Fibroblast of peridontal ligament (primary cell): ENCODE data around the gene SYNJ1.
"Not testable (repeated sequence)": the region's sequence is repeated elsewhere in the genome, so short reads cannot be mapped to it uniquely, and the experiment has no call there.

Source experiments
- DNase-seq: peaks from one replicate; pipeline ENCODE4 v3.0.0-alpha.2; 2010; ENCODE audit errors: extremely low read depth

Gene SYNJ1

GRCh38 chr21:32612999-32613337 lies 114.8 kb downstream of the SYNJ1 start:
- no peak for DNase-seq

- DNase-seq, result peak; percentile 94
Measured at GRCh38 chr21:32612075-32612998, 115.5 kb downstream of the SYNJ1 start, which contains the start of gene CFAP298. CFAP298 (minus strand) TSS chr21:32612377; CDS start chr21:32612243, 134 bp downstream.

DNA sequence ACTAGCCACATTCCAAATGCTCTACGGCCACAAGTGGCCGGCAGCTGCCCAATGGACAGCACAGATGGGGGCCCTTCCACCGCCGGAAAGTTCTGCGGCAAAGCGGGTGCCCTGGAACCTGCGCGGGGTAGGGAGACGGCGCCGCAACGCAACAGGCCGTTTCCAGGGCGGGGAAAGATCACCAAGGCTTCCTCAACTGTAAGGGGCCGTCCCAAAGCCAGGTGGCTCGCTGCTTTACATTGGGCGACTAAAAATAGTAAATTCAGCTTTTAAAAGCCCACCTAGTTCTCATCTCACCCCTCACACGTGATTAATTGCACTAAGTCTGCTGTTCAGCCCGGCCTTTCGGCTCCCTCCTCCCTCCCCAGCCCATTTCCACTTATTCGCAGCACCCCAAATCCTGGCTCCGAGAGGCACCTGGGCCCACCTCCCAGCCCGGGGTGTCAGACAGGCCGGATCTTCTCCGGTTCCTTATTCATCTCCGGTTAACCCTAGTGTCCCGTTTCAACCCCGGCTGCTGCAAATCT lies 116.3 kb downstream of the SYNJ1 start:
- DNase-seq, result peak; percentile 9

DNA sequence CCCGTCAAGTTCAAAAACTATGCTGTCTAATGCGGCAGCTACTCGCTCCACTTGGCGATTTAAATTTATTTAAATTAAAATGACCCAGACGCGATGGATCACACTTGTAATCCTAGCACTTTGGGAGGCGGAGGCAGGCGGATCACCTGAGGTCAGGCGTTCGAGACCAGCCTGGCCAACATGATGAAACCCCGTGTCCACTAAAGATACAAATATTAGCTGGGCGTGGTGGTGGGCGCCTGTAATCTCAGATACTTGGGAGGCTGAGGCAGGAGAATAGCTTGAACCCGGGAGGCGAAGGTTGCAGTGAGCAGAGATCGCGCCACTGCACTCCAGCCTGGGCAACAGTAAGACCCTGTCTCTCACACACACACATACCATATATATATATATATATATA lies 116.9 kb downstream of the SYNJ1 start:
- not testable (repeated sequence) for DNase-seq

GRCh38 chr21:32608851-32609250 lies 119.0 kb downstream of the SYNJ1 start:
- DNase-seq, result no peak

GRCh38 chr21:32605469-32605868 lies 122.3 kb downstream of the SYNJ1 start:
- no peak for DNase-seq

- DNase-seq, result no peak
Measured at GRCh38 chr21:32604464-32604863, 123.3 kb downstream of the SYNJ1 start.

- no peak for DNase-seq
Measured at GRCh38 chr21:32603131-32603530, 124.7 kb downstream of the SYNJ1 start.

GRCh38 chr21:32602099-32602498 lies 125.7 kb downstream of the SYNJ1 start:
- no peak for DNase-seq

- no peak for DNase-seq
Measured at GRCh38 chr21:32599526-32599925, 128.3 kb downstream of the SYNJ1 start.

DNA sequence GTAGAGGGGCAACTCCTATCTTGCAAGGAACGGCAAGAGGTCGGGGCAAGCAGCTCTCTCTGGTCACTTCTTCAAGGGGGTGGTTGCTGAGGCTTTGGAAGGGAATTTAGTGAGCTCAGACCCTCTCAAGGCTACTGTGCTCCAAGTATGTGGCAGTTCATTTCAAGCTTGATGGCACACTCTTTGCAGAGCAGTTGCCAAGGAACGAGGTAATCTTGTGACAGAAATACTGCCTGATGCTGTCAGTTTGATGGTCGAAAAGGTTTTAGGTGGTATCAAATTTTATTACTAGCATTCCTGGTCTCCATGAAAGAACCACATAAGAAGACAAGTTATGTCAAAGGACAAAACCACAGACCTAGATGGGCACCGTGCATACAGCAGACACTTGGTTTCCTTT lies 128.7 kb downstream of the SYNJ1 start:
- DNase-seq, result no peak

DNA sequence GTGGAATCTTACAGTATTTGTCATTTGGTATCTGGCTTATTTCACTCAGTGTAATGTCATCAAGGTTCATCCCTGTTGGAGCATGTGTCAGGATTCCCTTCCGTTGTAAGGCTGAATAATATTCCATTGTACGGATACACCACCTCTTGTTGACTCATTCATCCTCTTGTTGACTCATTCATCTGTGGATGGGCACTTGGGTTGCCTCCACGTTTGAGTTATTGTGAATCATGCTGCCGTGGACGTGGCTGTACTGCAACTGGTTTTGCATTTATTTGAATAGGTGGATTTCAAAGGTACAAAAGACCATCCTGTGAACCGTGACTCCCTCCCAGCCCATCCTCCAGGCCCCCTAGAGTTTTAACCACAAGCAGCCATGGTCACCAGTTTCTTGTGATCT lies 130.6 kb downstream of the SYNJ1 start:
- DNase-seq, result peak; percentile 81

DNA sequence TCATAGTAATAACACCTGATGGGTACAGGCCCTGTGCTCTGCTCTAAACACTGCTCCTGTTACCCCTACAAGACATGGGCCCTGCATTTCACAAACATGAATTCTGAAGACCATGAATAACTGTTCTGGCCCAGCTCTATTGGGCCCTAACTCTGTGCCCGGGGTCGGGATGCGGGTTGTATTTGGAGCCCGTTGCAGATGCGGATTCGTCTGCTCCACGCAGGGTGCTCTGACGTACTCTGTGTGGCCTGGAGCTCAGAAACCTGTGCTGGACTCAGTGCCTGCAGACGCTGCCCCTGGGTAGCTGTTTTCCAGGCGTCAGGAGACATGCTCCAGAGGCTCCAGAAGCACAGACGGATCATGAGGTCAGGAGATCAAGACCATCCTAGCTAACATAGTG lies 132.4 kb downstream of the SYNJ1 start:
- DNase-seq, result no peak

- DNase-seq, result no peak
Measured at GRCh38 chr21:32593690-32594089, 134.1 kb downstream of the SYNJ1 start.

DNA sequence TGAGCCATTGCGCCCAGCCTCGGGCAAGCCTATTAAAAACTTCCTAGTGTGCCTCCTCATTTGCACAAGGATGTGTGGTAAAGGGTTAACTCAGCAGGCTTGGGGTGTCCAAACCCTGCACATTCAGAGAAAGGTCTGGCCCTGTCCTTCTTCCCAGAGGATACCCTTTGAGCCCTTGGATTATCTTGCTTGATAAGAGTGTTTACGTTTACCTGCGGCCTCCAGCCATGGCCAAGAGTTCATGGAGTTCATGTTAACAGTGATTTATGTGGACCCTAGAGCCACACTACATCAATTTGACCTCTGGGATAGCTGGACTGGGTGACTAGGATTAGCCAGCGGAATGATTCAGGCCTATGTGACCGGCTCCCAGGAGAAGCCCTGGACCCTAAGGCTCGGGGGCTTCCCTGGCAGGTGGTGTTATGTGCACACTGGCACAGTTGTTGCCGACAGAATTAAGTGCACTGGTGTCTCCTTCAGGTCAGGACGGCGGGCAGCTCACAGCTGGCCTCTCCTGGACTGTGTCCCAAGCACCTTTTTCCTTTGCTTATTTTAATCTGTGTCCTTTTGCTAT lies 134.8 kb downstream of the SYNJ1 start:
- DNase-seq, result no peak

GRCh38 chr21:32590130-32590529 lies 137.7 kb downstream of the SYNJ1 start:
- DNase-seq, result no peak

DNA sequence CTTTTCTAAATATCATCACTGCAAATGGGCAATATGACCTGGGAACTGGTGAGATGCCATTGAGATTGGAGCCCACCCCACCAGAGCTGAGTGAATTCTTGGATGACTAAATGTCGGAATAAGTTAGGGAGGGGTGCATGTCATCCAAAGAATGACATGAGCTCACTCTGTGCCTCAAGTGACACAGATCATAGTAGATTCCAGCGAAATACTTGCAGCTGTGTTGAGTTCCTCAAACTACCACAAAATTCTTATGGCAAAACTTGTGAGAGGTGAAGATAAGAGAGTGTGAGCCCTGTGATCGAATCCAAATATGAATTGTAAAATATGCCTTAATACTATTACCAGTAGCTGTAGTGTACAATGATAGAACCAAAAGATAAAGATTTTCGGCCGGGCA lies 140.2 kb downstream of the SYNJ1 start:
- no peak for DNase-seq

GRCh38 chr21:32587120-32587519 lies 140.7 kb downstream of the SYNJ1 start:
- DNase-seq, result no peak

GRCh38 chr21:32585970-32586369 lies 141.8 kb downstream of the SYNJ1 start:
- no peak for DNase-seq

GRCh38 chr21:32585042-32585710 lies 142.6 kb downstream of the SYNJ1 start, which contains the start of gene TCP10L:
TCP10L (minus strand) TSS chr21:32585523; CDS start chr21:32584304, 1,219 bp downstream.
- DNase-seq, result no peak

GRCh38 chr21:32584472-32584871 lies 143.3 kb downstream of the SYNJ1 start:
- no peak for DNase-seq

DNA sequence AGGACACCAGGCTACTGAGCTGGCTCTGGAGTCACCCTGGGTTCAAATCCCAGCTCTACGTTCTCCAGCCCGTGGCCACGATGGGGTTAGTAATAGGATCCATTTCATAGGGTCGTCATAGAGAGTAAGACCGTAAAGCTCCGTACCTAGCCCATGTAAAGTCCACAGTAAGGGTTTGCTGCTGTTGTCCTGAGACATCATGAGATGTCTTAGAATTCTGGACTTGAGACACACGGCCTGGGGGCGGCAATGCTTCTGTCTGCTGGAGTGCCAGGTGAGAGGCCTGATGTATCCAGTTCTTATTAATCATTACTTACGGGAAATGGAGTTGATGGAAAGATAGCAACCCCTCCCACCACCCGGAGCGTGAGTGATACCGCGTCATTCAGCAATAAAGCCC lies 146.1 kb downstream of the SYNJ1 start:
- no peak for DNase-seq
